Duodenal mucosa (tissue), 2 donors: Measurements from ENCODE around the gene RAB3GAP1.
"Not testable (repeated sequence)": the region's sequence is repeated elsewhere in the genome, so short reads cannot be mapped to it uniquely, and the experiment has no call there.

ENCODE experiments used
- H3K27ac ChIP-seq: one replicate; pipeline ENCODE4 v1.7.0; 2013; ENCODE audit warnings: low read depth, low read length
- H3K27me3 ChIP-seq, 2 donors: one replicate each; pipeline ENCODE4 v1.7.0; 2013; ENCODE audit warnings: low read length in 2 of 2, control low read depth in 1 of 2; ENCODE audit not compliant: insufficient read depth in 2 of 2, control insufficient read depth in 1 of 2
- H3K36me3 ChIP-seq, 2 donors: one replicate each; pipeline ENCODE4 v1.7.0; 2013; ENCODE audit warnings: low read length in 2 of 2, control low read depth in 1 of 2; ENCODE audit not compliant: insufficient read depth in 2 of 2, control insufficient read depth in 1 of 2
- H3K4me1 ChIP-seq, 2 donors: one replicate each; pipeline ENCODE4 v1.7.0; 2013; ENCODE audit warnings: low read length in 2 of 2, control low read depth in 1 of 2; ENCODE audit not compliant: insufficient read depth in 2 of 2, control insufficient read depth in 1 of 2
- H3K4me3 ChIP-seq, 2 donors: one replicate each; pipeline ENCODE4 v1.7.0; 2013; ENCODE audit warnings: low read length in 2 of 2, low read depth in 1 of 2
- H3K9ac ChIP-seq, 2 donors: one replicate each; pipeline ENCODE4 v1.7.0; 2013; ENCODE audit warnings: low read length in 2 of 2, low read depth in 1 of 2
- H3K9me3 ChIP-seq, 2 donors: one replicate each; pipeline ENCODE4 v1.7.0; 2013; ENCODE audit warnings: low read length in 2 of 2, control low read depth in 1 of 2; ENCODE audit not compliant: control insufficient read depth in 1 of 2

Gene RAB3GAP1

GRCh38 chr2:135099802-135100483, 47.9 kb downstream of the RAB3GAP1 start:
- Histone ChIP-seq H3K4me3 (no peak overlapping the region), H3K4me1 (peaks cover 0 to 9% of the 10 kb centered on the region in 2 donors), H3K9me3 (no peaks in the 10 kb centered on the region), H3K27ac (no peak overlapping the region), H3K36me3 (peaks cover 5 to 8% of the 10 kb centered on the region in 2 donors), H3K9ac (no peak overlapping the region), H3K27me3 (no peaks in the 10 kb centered on the region)

DNA sequence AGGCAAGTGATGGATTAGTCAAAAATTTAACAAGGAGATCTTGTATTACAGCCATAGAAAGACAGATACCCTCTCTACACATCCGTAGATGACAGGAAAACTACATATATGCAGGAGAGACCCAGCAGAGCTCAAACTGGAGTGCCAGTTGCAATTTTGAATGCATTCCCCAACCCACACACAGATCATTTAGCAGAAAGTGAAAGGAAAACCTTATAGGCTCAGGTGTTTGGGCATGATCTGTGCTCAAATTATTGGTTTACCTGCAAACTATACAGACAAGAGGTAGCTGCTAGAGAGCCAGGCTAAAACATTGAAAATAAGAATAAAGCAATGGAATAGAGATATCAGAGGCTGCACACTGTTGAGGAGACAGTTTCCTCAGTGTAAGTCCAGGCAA, 51.8 kb downstream of the RAB3GAP1 start:
- no peaks in the 10 kb centered on the region for H3K9me3 ChIP-seq
- peaks cover 0 to 9% of the 10 kb centered on the region in 2 donors for H3K4me1 ChIP-seq
- no peak overlapping the region for H3K27ac ChIP-seq
- H3K9ac ChIP-seq, result no peak overlapping the region
- no peaks in the 10 kb centered on the region for H3K27me3 ChIP-seq
- no peak overlapping the region for H3K4me3 ChIP-seq
- peaks cover 0 to 7% of the 10 kb centered on the region in 2 donors for H3K36me3 ChIP-seq

GRCh38 chr2:135105513-135106316, 53.6 kb downstream of the RAB3GAP1 start:
- H3K4me3 ChIP-seq, H3K9ac ChIP-seq, H3K9me3 ChIP-seq, H3K36me3 ChIP-seq, H3K27ac ChIP-seq, H3K27me3 ChIP-seq, H3K4me1 ChIP-seq: not testable (repeated sequence)

DNA sequence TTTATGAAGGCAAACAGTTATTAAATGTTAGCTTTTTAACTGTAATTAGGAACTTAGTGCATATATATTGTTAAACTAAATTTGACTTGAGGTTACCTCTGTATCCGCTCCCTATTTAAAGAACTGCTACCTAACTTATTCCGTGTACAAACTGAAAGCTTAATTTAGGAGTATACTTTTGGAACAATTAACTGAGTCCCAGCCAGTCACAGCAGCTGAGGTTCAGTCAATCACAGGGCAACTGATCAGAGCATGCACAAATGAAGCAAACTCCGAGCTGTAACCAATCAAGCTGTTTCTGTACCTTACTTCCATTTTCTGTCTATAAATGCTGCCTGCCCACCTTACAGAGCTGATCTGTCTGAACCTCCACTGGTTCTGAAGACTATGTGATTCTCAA, 61.2 kb downstream of the RAB3GAP1 start:
- no peak overlapping the region for H3K9ac ChIP-seq
- no peaks in the 10 kb centered on the region for H3K9me3 ChIP-seq
- H3K36me3 ChIP-seq, result peaks cover 0 to 19% of the 10 kb centered on the region in 2 donors
- H3K4me1 ChIP-seq, result no peaks in the 10 kb centered on the region
- no peak overlapping the region for H3K4me3 ChIP-seq
- no peak overlapping the region for H3K27ac ChIP-seq
- H3K27me3 ChIP-seq, result no peaks in the 10 kb centered on the region

- H3K36me3 ChIP-seq, result peaks cover 0 to 7% of the 10 kb centered on the region in 2 donors
- no peaks in the 10 kb centered on the region for H3K9me3 ChIP-seq
- H3K27me3 ChIP-seq, result no peaks in the 10 kb centered on the region
- no peaks in the 10 kb centered on the region for H3K4me1 ChIP-seq
- H3K9ac ChIP-seq, result no peak overlapping the region
- no peak overlapping the region for H3K4me3 ChIP-seq
- no peak overlapping the region for H3K27ac ChIP-seq
Measured at GRCh38 chr2:135119582-135119981, 67.5 kb downstream of the RAB3GAP1 start.

GRCh38 chr2:135121016-135121657, 69.0 kb downstream of the RAB3GAP1 start:
- Histone ChIP-seq H3K9ac (no peak overlapping the region), H3K9me3 (no peaks in the 10 kb centered on the region), H3K4me3 (no peak overlapping the region), H3K4me1 (no peaks in the 10 kb centered on the region), H3K27me3 (no peaks in the 10 kb centered on the region), H3K27ac (no peak overlapping the region), H3K36me3 (peaks cover 4 to 10% of the 10 kb centered on the region in 2 donors)

DNA sequence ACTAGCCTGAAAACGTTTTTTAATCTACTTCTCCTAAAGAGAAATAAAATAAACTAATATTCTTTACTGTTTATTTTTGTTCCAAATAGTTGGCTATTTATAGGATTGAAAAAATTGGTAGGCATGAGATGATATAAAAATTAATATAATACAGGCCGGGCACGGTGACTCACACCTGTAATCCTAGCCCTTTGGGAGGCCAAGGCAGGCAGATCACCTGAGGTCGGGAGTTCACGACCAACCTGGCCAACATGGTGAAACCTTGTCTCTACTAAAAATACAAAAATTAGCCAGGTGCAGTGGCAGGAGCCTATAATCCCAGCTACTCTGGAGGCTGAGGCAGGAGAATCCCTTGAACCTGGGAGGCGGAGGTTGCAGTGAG, 69.6 kb downstream of the RAB3GAP1 start:
- H3K27ac ChIP-seq, H3K4me1 ChIP-seq: not testable (repeated sequence)
- peaks cover 4 to 10% of the 10 kb centered on the region in 2 donors for H3K36me3 ChIP-seq

DNA sequence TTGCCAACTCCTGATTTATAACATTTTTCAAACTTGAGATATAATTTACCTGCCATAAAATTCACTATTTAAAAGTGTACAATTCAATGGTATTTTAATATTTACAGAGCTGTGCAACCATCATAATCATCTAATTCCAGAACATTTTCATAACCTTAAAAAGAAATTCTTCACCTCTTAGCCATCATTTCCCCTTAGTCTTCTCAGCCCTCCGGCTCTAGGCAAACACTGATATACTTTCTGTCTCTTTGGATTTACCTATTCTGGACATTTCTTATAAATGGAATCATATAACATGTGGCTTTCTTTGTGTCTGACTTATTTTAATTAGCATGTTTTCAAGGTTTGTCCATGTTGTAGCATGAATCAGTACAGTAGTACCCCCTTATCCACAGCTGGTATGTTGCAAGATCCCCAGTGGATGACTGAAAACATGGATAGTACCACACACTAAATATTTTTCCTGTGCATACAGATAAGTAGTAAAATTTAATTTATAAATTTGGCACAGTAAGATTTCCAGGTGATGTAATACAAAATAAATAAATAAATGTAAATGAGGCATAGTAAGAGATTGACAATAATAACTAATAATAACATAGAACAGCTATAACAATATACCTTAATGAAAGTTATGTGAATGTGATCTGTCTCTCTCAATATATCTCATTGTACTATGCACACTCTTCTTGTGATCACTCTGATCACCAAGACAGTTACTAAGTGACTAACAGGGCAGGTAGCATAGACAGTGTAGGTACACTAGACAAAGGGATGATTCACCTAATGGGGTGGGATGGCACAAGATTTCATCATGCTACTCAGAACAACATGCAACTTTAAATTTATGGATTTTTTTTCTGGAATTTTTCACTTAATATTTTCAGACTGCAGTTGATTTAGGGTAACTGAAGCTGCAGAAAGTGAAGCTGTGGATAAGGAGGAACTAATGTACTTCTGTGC, 73.1 kb downstream of the RAB3GAP1 start:
- Histone ChIP-seq H3K4me3 (no peak overlapping the region), H3K4me1 (no peaks in the 10 kb centered on the region), H3K27ac (no peak overlapping the region), H3K9me3 (no peaks in the 10 kb centered on the region), H3K27me3 (no peaks in the 10 kb centered on the region), H3K36me3 (peaks cover 4 to 25% of the 10 kb centered on the region in 2 donors), H3K9ac (no peak overlapping the region)

More for the DNA sequence above, 69.6 kb downstream of the RAB3GAP1 start:
- not testable (repeated sequence) for H3K9me3 ChIP-seq, H3K4me3 ChIP-seq, H3K9ac ChIP-seq, H3K27me3 ChIP-seq

GRCh38 chr2:135125940-135126339, 73.8 kb downstream of the RAB3GAP1 start:
- no peaks in the 10 kb centered on the region for H3K9me3 ChIP-seq
- no peak overlapping the region for H3K9ac ChIP-seq
- no peaks in the 10 kb centered on the region for H3K4me1 ChIP-seq
- peaks cover 11 to 32% of the 10 kb centered on the region in 2 donors for H3K36me3 ChIP-seq
- H3K27me3 ChIP-seq, result no peaks in the 10 kb centered on the region
- no peak overlapping the region for H3K27ac ChIP-seq
- no peak overlapping the region for H3K4me3 ChIP-seq
